DOHH2 (cell line): ENCODE data around the gene CEL.

ENCODE experiments used
- EZH2phosphoT487 ChIP-seq: fragments of 200-600 bp; sonication (generic); IDR thresholded peaks from 2 replicates; pipeline ENCODE4 v1.6.1; 2017; ENCODE audit warnings: borderline replicate concordance, mild to moderate bottlenecking, antibody characterized with exemption, low read length, moderate library complexity, mixed read lengths
- TF ChIP-seq, protein P1 (sequence below): fragments of 200-600 bp; sonication (generic); IDR thresholded peaks from one replicate; pipeline ENCODE4 v1.5.1; 2014; ENCODE audit warnings: antibody characterized with exemption, mild to moderate bottlenecking, low read depth, low read length; ENCODE audit not compliant: poor library complexity, severe bottlenecking

GRCh38 chr9:133031496-133031911 lies 30.3 kb upstream of the CEL start:
- TF ChIP-seq, protein P1, sequence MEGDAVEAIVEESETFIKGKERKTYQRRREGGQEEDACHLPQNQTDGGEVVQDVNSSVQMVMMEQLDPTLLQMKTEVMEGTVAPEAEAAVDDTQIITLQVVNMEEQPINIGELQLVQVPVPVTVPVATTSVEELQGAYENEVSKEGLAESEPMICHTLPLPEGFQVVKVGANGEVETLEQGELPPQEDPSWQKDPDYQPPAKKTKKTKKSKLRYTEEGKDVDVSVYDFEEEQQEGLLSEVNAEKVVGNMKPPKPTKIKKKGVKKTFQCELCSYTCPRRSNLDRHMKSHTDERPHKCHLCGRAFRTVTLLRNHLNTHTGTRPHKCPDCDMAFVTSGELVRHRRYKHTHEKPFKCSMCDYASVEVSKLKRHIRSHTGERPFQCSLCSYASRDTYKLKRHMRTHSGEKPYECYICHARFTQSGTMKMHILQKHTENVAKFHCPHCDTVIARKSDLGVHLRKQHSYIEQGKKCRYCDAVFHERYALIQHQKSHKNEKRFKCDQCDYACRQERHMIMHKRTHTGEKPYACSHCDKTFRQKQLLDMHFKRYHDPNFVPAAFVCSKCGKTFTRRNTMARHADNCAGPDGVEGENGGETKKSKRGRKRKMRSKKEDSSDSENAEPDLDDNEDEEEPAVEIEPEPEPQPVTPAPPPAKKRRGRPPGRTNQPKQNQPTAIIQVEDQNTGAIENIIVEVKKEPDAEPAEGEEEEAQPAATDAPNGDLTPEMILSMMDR, result no peak
- TF ChIP-seq EZH2phosphoT487, result no peak
